Thyroid gland (tissue), 4 donors: ENCODE results near the gene ADAMTSL1. TPM values are rescaled to one million over a fixed set of nuclear protein-coding genes. Genes with fewer than 3 reads are reported as not detected.

Experiments
- DNase-seq, 2 donors: peaks; one replicate each; pipeline ENCODE4 v3.0.0-alpha.2; 2019
- H3K27ac ChIP-seq, 3 donors: fragments of 200-600 bp; sonication (generic); 1 replicate in 2 of 3; 2 replicates in 1 of 3; pipeline ENCODE4 v1.5.1; 2016 to 2019; ENCODE audit warnings: mild to moderate bottlenecking in 1 of 3, moderate library complexity in 1 of 3
- H3K27me3 ChIP-seq: fragments of 200-600 bp; sonication (generic); one replicate; pipeline ENCODE4 v1.5.1; 2019
- H3K36me3 ChIP-seq, 2 donors: fragments of 200-600 bp; sonication (generic); one replicate each; pipeline ENCODE4 v1.5.1; 2016 to 2019
- H3K4me1 ChIP-seq, 2 donors: fragments of 200-600 bp; sonication (generic); one replicate each; pipeline ENCODE4 v1.5.1; 2017 to 2019
- H3K4me3 ChIP-seq, 3 donors: fragments of 200-600 bp; sonication (generic); replicated peaks in 1 of 3; 1 replicate in 2 of 3; 2 replicates in 1 of 3; pipeline ENCODE4 v1.5.1; 2016; ENCODE audit warnings: mild to moderate bottlenecking in 1 of 3
- H3K9me3 ChIP-seq: fragments of 200-600 bp; sonication (generic); one replicate; pipeline ENCODE4 v1.5.1; 2017
- POLR2A ChIP-seq, 2 donors: fragments of 450-650 bp; IDR thresholded peaks; one replicate each; pipeline ENCODE4 v1.6.1; 2017; ENCODE audit warnings: antibody characterized with exemption in 2 of 2, mild to moderate bottlenecking in 2 of 2, moderate library complexity in 1 of 2
- WGBS, 2 donors: methylation state at CpG; one replicate each; pipeline ENCODE4 v1.1.5; 2017; 5-methylcytosine and 5-hydroxymethylcytosine counted together
- intact Hi-C: fragments of 100-400 bp; cut with DNase I; formaldehyde crosslinking; loops from one replicate; pipeline ENCODE4 v1.15.1; 2023
- total RNA-seq, 4 donors: library from RNA; depleted of rRNA; stranded (reverse); fragments of >200 nt; gene quantifications; one replicate each; pipeline ENCODE4 v1.2.3, GENCODE V29; 2016
- TF ChIP-seq, protein P1 (sequence below), 6 experiments: fragments of 200-600 bp in 3 of 6; fragments of 450-650 bp in 3 of 6; sonication (generic) in 3 of 6; IDR thresholded peaks; one replicate each; pipeline ENCODE4 v1.5.1; 2016 to 2019; ENCODE audit warnings: antibody characterized with exemption in 6 of 6, mild to moderate bottlenecking in 2 of 6, inconsistent platforms in 1 of 6, moderate library complexity in 1 of 6

ADAMTSL1 gene, protein sequence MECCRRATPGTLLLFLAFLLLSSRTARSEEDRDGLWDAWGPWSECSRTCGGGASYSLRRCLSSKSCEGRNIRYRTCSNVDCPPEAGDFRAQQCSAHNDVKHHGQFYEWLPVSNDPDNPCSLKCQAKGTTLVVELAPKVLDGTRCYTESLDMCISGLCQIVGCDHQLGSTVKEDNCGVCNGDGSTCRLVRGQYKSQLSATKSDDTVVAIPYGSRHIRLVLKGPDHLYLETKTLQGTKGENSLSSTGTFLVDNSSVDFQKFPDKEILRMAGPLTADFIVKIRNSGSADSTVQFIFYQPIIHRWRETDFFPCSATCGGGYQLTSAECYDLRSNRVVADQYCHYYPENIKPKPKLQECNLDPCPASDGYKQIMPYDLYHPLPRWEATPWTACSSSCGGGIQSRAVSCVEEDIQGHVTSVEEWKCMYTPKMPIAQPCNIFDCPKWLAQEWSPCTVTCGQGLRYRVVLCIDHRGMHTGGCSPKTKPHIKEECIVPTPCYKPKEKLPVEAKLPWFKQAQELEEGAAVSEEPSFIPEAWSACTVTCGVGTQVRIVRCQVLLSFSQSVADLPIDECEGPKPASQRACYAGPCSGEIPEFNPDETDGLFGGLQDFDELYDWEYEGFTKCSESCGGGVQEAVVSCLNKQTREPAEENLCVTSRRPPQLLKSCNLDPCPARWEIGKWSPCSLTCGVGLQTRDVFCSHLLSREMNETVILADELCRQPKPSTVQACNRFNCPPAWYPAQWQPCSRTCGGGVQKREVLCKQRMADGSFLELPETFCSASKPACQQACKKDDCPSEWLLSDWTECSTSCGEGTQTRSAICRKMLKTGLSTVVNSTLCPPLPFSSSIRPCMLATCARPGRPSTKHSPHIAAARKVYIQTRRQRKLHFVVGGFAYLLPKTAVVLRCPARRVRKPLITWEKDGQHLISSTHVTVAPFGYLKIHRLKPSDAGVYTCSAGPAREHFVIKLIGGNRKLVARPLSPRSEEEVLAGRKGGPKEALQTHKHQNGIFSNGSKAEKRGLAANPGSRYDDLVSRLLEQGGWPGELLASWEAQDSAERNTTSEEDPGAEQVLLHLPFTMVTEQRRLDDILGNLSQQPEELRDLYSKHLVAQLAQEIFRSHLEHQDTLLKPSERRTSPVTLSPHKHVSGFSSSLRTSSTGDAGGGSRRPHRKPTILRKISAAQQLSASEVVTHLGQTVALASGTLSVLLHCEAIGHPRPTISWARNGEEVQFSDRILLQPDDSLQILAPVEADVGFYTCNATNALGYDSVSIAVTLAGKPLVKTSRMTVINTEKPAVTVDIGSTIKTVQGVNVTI (N-terminal part only)
- 1 to 10 TPM; 1.6 to 9.0 (median 4.8) TPM for total RNA-seq

DNA sequence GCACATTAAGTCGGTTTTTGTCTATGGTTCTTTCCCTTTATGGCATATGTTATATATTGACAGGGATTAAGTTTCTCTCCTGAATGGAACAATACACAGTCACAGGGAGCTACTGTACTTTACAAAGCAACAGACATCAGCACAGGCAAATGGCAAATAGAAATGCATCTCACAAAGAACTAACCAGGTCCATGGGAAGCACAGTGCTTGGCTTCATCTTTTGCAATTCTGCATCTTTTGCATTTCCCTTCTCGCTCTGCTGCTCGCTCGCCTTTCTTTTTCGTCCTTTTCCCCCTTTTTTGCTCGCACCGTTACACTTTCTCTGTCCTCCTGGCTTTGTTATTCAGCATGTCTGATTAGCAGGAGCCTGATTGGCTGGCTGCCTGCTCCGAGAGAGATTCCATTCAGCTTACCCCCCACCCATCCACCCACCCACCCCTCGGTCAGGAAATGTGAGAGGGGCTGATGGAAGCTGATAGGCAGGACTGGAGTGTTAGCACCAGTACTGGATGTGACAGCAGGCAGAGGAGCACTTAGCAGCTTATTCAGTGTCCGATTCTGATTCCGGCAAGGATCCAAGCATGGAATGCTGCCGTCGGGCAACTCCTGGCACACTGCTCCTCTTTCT, at the start of gene ADAMTSL1:
Gene ADAMTSL1 (plus strand): TSS at position 502 of the 628 bp plus-strand sequence. CDS start 80 bp downstream, at position 582.
- Histone ChIP-seq H3K4me3 (no peak within 1 kb of the TSS), H3K36me3 (no peaks in the 10 kb centered on the region), H3K4me1 (peaks cover 0 to 4% of the 10 kb centered on the region in 2 donors), H3K9me3 (no peaks in the 10 kb centered on the region), H3K27ac (peak within 1 kb of the TSS in 2 of 3 donors; percentile 6 to 14), H3K27me3 (no peaks in the 10 kb centered on the region)
- intact Hi-C loops = no loop called here
- peak; percentile 59 to 64 for DNase-seq
- 7% methylated on average over 13 of the region's 13 CpGs for WGBS, 2 donors
- TF ChIP-seq POLR2A (IDR thresholded peaks at IDR 0.05) = no peak
- TF ChIP-seq, protein P1, sequence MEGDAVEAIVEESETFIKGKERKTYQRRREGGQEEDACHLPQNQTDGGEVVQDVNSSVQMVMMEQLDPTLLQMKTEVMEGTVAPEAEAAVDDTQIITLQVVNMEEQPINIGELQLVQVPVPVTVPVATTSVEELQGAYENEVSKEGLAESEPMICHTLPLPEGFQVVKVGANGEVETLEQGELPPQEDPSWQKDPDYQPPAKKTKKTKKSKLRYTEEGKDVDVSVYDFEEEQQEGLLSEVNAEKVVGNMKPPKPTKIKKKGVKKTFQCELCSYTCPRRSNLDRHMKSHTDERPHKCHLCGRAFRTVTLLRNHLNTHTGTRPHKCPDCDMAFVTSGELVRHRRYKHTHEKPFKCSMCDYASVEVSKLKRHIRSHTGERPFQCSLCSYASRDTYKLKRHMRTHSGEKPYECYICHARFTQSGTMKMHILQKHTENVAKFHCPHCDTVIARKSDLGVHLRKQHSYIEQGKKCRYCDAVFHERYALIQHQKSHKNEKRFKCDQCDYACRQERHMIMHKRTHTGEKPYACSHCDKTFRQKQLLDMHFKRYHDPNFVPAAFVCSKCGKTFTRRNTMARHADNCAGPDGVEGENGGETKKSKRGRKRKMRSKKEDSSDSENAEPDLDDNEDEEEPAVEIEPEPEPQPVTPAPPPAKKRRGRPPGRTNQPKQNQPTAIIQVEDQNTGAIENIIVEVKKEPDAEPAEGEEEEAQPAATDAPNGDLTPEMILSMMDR (IDR thresholded peaks at IDR 0.05) = no peak

DNA sequence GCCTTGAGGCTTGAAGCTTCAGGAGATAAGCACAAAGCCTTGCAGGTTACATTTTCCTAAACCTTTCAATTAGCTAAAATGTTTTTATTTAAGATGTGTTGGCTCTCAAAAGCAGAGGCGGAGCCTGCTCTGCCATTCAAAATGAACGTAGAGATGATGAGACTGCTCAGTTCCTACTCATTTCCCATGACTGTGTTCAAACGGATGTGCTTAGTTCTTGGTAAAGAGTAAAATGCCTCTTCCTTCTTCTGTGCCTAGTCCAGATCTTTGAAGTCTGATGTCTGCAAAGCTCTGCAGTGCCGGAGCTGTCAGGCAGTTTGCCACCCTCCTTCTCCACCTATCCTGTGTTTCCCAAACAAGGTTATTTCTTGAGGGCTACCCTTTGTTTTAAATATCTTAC, 46.3 kb upstream of the ADAMTSL1 start:
- no peaks in the 10 kb centered on the region for H3K27me3 ChIP-seq
- H3K4me3 ChIP-seq = no peak overlapping the region
- DNase-seq = no peak
- H3K4me1 ChIP-seq = peaks cover 7% of the 10 kb centered on the region in 2 donors
- TF ChIP-seq, protein P1 (IDR thresholded peaks at IDR 0.05) = no peak
- TF ChIP-seq POLR2A (IDR thresholded peaks at IDR 0.05) = no peak
- no peak overlapping the region for H3K27ac ChIP-seq
- no peaks in the 10 kb centered on the region for H3K9me3 ChIP-seq
- WGBS, 2 donors = 61 to 63% methylated on average over 4 of the region's 4 CpGs
- intact Hi-C loops = no loop called here
- no peaks in the 10 kb centered on the region for H3K36me3 ChIP-seq

DNA sequence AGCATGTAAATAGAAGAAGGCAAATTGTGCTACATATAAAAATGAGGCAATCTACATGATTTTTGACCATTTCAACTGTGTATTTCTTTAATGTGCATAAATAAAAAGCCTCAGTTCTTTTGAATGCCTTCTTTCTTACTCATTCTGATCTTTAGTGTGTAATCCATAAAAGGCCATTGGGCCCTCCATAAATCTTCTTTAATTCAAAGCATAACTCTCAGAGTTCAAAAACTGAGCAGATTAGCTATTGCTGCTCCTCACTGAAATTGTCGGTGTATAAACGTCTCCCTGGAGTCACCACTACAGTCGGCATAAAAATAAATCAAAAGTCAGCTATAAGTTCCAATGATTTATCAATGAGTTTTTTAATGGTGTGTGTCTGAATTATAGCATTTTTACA, 45.3 kb upstream of the ADAMTSL1 start:
- H3K4me3 ChIP-seq = no peak overlapping the region
- no peaks in the 10 kb centered on the region for H3K9me3 ChIP-seq
- intact Hi-C loops = no loop called here
- peaks cover 7% of the 10 kb centered on the region in 2 donors for H3K4me1 ChIP-seq
- WGBS, 2 donors = 94 to 95% methylated on average over 3 of the region's 3 CpGs
- no peaks in the 10 kb centered on the region for H3K27me3 ChIP-seq
- no peak overlapping the region for H3K27ac ChIP-seq
- no peaks in the 10 kb centered on the region for H3K36me3 ChIP-seq
- DNase-seq = no peak
- no peak for TF ChIP-seq POLR2A (IDR thresholded peaks at IDR 0.05)
- TF ChIP-seq, protein P1 (IDR thresholded peaks at IDR 0.05) = no peak

DNA sequence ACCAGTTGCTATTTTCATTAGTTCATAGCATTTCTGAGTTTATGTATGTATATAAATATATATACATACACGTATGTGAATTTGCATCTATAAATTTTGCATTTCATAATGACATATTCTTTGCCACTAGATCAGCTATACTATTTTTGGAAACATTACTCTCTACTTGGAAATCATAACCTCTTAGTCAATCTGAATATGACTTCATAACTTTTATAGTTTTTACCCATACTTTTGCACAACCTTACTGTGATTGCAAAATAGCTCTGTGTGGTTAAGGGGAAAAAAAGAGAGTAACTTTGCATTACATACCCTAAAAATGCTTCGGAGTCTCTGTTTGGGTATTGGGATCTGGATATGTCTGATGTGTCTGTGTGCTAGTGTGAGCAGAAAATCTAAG, 44.9 kb upstream of the ADAMTSL1 start:
- TF ChIP-seq, protein P1 (IDR thresholded peaks at IDR 0.05) = no peak
- TF ChIP-seq POLR2A (IDR thresholded peaks at IDR 0.05) = no peak
- H3K27me3 ChIP-seq = no peaks in the 10 kb centered on the region
- DNase-seq = no peak
- 96% methylated on average over 2 of the region's 2 CpGs for WGBS, 2 donors
- H3K27ac ChIP-seq = no peak overlapping the region
- peaks cover 7% of the 10 kb centered on the region in 2 donors for H3K4me1 ChIP-seq
- intact Hi-C loops = no loop called here
- no peaks in the 10 kb centered on the region for H3K36me3 ChIP-seq
- no peaks in the 10 kb centered on the region for H3K9me3 ChIP-seq
- no peak overlapping the region for H3K4me3 ChIP-seq
